H1 (cell line): ENCODE results near the gene PPP1R12C. TPM values are rescaled to one million over a fixed set of nuclear protein-coding genes. Genes with fewer than 3 reads are reported as not detected.

Experiments
- CTCF ChIA-PET: fragments of 300-600 bp; sonication (Branson Sonifier 250); formaldehyde crosslinking; loops from one replicate; lab custom pipeline; 2021; ENCODE audit not compliant: partially characterized antibody; lab: Charles Lee
- POLR2A ChIA-PET: fragments of 300-600 bp; sonication (Branson Sonifier 250); formaldehyde crosslinking; loops from one replicate; lab custom pipeline; 2021; ENCODE audit warnings: inconsistent platforms; ENCODE audit not compliant: partially characterized antibody; lab: Charles Lee
- DNase-seq, 2 experiments: peaks; one replicate each; pipeline versions ENCODE4 v3.0.0 to v3.0.0-alpha.2; 2010 to 2022; ENCODE audit warnings: low spot score in 2 of 2, low read depth in 1 of 2, mixed read lengths in 1 of 2
- FAIRE-seq: peaks from 2 replicates; lab custom pipeline; 2011; peaks lifted over from hg19 to GRCh38; lab: Jason Lieb, UNC
- H2AFZ ChIP-seq: 2 replicates; pipeline ENCODE4 v1.8.1; 2012; ENCODE audit warnings: low read length, inconsistent platforms
- H2AK5ac ChIP-seq: 2 replicates; pipeline ENCODE4 v1.6.1; 2013; ENCODE audit warnings: low read depth, low read length
- H2BK120ac ChIP-seq: replicated peaks from 2 replicates; pipeline ENCODE3; 2013; ENCODE audit warnings: low read depth, low read length, inconsistent platforms
- H2BK12ac ChIP-seq: 2 replicates; pipeline ENCODE4 v1.6.1; 2013; ENCODE audit warnings: low read depth, low read length
- H2BK15ac ChIP-seq: 2 replicates; pipeline ENCODE4 v1.6.1; 2013; ENCODE audit warnings: low read length
- H2BK20ac ChIP-seq: 2 replicates; pipeline ENCODE4 v1.6.1; 2013; ENCODE audit warnings: low read length
- H2BK5ac ChIP-seq: 2 replicates; pipeline ENCODE4 v1.6.1; 2013; ENCODE audit warnings: low read depth, low read length
- H3K14ac ChIP-seq: 2 replicates; pipeline ENCODE4 v1.6.1; 2013; ENCODE audit warnings: inconsistent platforms; ENCODE audit not compliant: insufficient read length
- H3K18ac ChIP-seq: 2 replicates; pipeline ENCODE4 v1.6.1; 2013; ENCODE audit warnings: low read length; ENCODE audit errors: extremely low read depth
- H3K23ac ChIP-seq: 2 replicates; pipeline ENCODE4 v1.6.1; 2013; ENCODE audit warnings: inconsistent platforms; ENCODE audit not compliant: insufficient read length
- H3K23me2 ChIP-seq: 2 replicates; pipeline ENCODE4 v1.6.1; 2013; ENCODE audit warnings: low read depth, low read length
- H3K27ac ChIP-seq: 2 replicates; pipeline ENCODE4 v1.6.1; 2011; ENCODE audit warnings: low read depth, low read length, inconsistent platforms
- H3K27me3 ChIP-seq, 4 experiments: replicated peaks in 1 of 4; 1 replicate in 1 of 4; 2 replicates in 3 of 4; pipeline versions ENCODE4 v1.6.1 to v1.8.1; 2011 to 2013; ENCODE audit warnings: low read length in 3 of 4, mild to moderate bottlenecking in 3 of 4, inconsistent platforms in 2 of 4, mixed read lengths in 2 of 4, moderate library complexity in 1 of 4; ENCODE audit not compliant: control insufficient read depth in 3 of 4, insufficient read depth in 3 of 4; ENCODE audit errors: extremely low read depth in 1 of 4
- H3K36me3 ChIP-seq, 4 experiments: 2 replicates each; pipeline versions ENCODE4 v1.6.1 to v1.8.1; 2011 to 2013; ENCODE audit warnings: mild to moderate bottlenecking in 4 of 4, low read length in 3 of 4, moderate library complexity in 2 of 4, control low read depth in 1 of 4, inconsistent platforms in 1 of 4; ENCODE audit not compliant: insufficient read depth in 4 of 4, control insufficient read depth in 2 of 4
- H3K4ac ChIP-seq: replicated peaks from 2 replicates; pipeline ENCODE3; 2013; ENCODE audit warnings: low read length, low read depth, mixed read lengths, inconsistent platforms; ENCODE audit not compliant: insufficient read length
- H3K4me1 ChIP-seq, 4 experiments: replicated peaks in 1 of 4; 1 replicate in 1 of 4; 2 replicates in 3 of 4; pipeline versions ENCODE4 v1.6.1 to v1.8.1; 2011 to 2013; ENCODE audit warnings: low read length in 3 of 4, inconsistent platforms in 2 of 4, mixed read lengths in 1 of 4; ENCODE audit not compliant: insufficient read depth in 4 of 4, control insufficient read depth in 3 of 4
- H3K4me2 ChIP-seq, 2 experiments: 2 replicates each; pipeline versions ENCODE4 v1.6.1 to v1.8.1; 2011 to 2013; ENCODE audit warnings: low read depth in 2 of 2, low read length in 2 of 2, control low read depth in 1 of 2, inconsistent platforms in 1 of 2, mild to moderate bottlenecking in 1 of 2; ENCODE audit not compliant: insufficient read depth in 1 of 2
- H3K4me3 ChIP-seq, 4 experiments: fragments of 200-600, 300-600 bp in 1 of 4; sonication (generic), shearing (Covaris generic), sonication (Bioruptor Twin) in 1 of 4; 2 replicates each; pipeline versions ENCODE4 v1.5.1 to v1.8.1; 2011 to 2016; ENCODE audit warnings: low read length in 4 of 4, low read depth in 3 of 4, control low read depth in 2 of 4, inconsistent platforms in 2 of 4, mild to moderate bottlenecking in 2 of 4, mixed read lengths in 1 of 4, moderate library complexity in 1 of 4; ENCODE audit not compliant: insufficient read depth in 2 of 4; ENCODE audit errors: extremely low read depth in 1 of 4
- H3K56ac ChIP-seq: replicated peaks from 2 replicates; pipeline ENCODE3; 2013; ENCODE audit warnings: low read depth, mild to moderate bottlenecking, mixed read lengths, low read length, inconsistent platforms; ENCODE audit not compliant: insufficient read length
- H3K79me1 ChIP-seq: 2 replicates; pipeline ENCODE4 v1.6.1; 2013; ENCODE audit warnings: low read depth, low read length, control low read depth
- H3K79me2 ChIP-seq, 2 experiments: 2 replicates each; pipeline versions ENCODE4 v1.6.1 to v1.8.1; 2012 to 2013; ENCODE audit warnings: low read length in 2 of 2, mild to moderate bottlenecking in 2 of 2, inconsistent platforms in 1 of 2; ENCODE audit not compliant: insufficient read depth in 2 of 2, control insufficient read depth in 1 of 2
- H3K9ac ChIP-seq, 4 experiments: replicated peaks in 1 of 4; 1 replicate in 1 of 4; 2 replicates in 3 of 4; pipeline versions ENCODE4 v1.6.1 to v1.8.1; 2011 to 2013; ENCODE audit warnings: low read depth in 3 of 4, low read length in 3 of 4, control low read depth in 2 of 4, mild to moderate bottlenecking in 2 of 4, moderate library complexity in 2 of 4, inconsistent platforms in 1 of 4; ENCODE audit errors: extremely low read depth in 1 of 4
- H3K9me3 ChIP-seq, 2 experiments: 2 replicates each; pipeline versions ENCODE4 v1.6.1 to v1.8.1; 2012 to 2013; ENCODE audit warnings: mild to moderate bottlenecking in 2 of 2, moderate library complexity in 2 of 2, control low read depth in 1 of 2, inconsistent platforms in 1 of 2, low read depth in 1 of 2, low read length in 1 of 2, mixed read lengths in 1 of 2; ENCODE audit not compliant: insufficient read depth in 2 of 2
- H4K20me1 ChIP-seq, 2 experiments: replicated peaks in 1 of 2; 2 replicates each; pipeline versions ENCODE3 to v1.8.1; 2011 to 2013; ENCODE audit warnings: inconsistent platforms in 2 of 2, low read length in 2 of 2, mild to moderate bottlenecking in 1 of 2; ENCODE audit not compliant: insufficient read depth in 2 of 2, control insufficient read depth in 1 of 2
- H4K5ac ChIP-seq: 2 replicates; pipeline ENCODE4 v1.6.1; 2013; ENCODE audit warnings: low read length, low read depth, mixed read lengths, inconsistent platforms; ENCODE audit not compliant: insufficient read length
- H4K8ac ChIP-seq: 2 replicates; pipeline ENCODE4 v1.8.0; 2013; ENCODE audit warnings: mild to moderate bottlenecking, moderate library complexity, low read length, inconsistent platforms; ENCODE audit not compliant: insufficient read depth; ENCODE audit errors: extremely low read depth
- H4K91ac ChIP-seq: replicated peaks from 2 replicates; pipeline ENCODE3; 2013; ENCODE audit warnings: low read length, mixed read lengths, inconsistent platforms; ENCODE audit not compliant: insufficient read length
- ASH2L ChIP-seq: fragments of 200-600, 300-600 bp; sonication (generic); IDR thresholded peaks from one replicate; pipeline ENCODE4 v1.7.1; 2017; ENCODE audit warnings: low read length
- CBX8 ChIP-seq: fragments of 300-800, 300-1000 bp; sonication (generic); IDR thresholded peaks from 2 replicates; pipeline ENCODE4 v1.7.1; 2016; ENCODE audit warnings: low read depth, low read length, borderline replicate concordance
- CEBPB ChIP-seq: IDR thresholded peaks from 2 replicates; pipeline ENCODE4 v1.6.1; 2012; ENCODE audit warnings: low read depth, low read length
- EZH2 ChIP-seq: fragments of 200-600 bp; sonication (generic); IDR thresholded peaks from 2 replicates; pipeline ENCODE4 v1.7.1; 2012; ENCODE audit warnings: low read depth, mild to moderate bottlenecking, moderate library complexity, low read length, inconsistent platforms; ENCODE audit not compliant: severe bottlenecking
- POU5F1 ChIP-seq: IDR thresholded peaks from 2 replicates; pipeline ENCODE4 v1.6.1; 2011; ENCODE audit warnings: low read depth, mild to moderate bottlenecking, low read length, moderate library complexity
- RBBP5 ChIP-seq: IDR thresholded peaks from 2 replicates; pipeline ENCODE4 v1.7.1; 2012; ENCODE audit warnings: low read depth, mild to moderate bottlenecking, inconsistent platforms, low read length, moderate library complexity, borderline replicate concordance
- RFX5 ChIP-seq: IDR thresholded peaks from 2 replicates; pipeline ENCODE4 v1.6.1; 2011; ENCODE audit warnings: low read depth, low read length, improper control_type of control experiment, borderline replicate concordance
- RNF2 ChIP-seq: fragments of 200-900, 300-1000 bp; sonication (generic); IDR thresholded peaks from 2 replicates; pipeline ENCODE4 v1.7.1; 2016; ENCODE audit warnings: borderline replicate concordance, low read depth, mild to moderate bottlenecking, antibody characterized with exemption, low read length; ENCODE audit not compliant: poor library complexity, severe bottlenecking; ENCODE audit errors: missing control alignments
- SIX5 ChIP-seq: IDR thresholded peaks from 2 replicates; pipeline ENCODE4 v1.6.1; 2011; ENCODE audit warnings: mild to moderate bottlenecking, low read depth, low read length
- SRF ChIP-seq: IDR thresholded peaks from 2 replicates; pipeline ENCODE4 v1.6.1; 2011; ENCODE audit warnings: mild to moderate bottlenecking, low read depth, low read length, moderate library complexity
- WGBS, 2 experiments: shearing (Covaris generic) in 1 of 2; methylation state at CpG; one replicate each; pipeline versions ENCODE4 v1.1.6 to v1.1.7; 2013 to 2015; ENCODE audit warnings: low lambda C conversion rate in 2 of 2, mixed read lengths in 2 of 2, inconsistent platforms in 1 of 2, low coverage in 1 of 2, missing lambda C conversion rate in 1 of 2; ENCODE audit not compliant: insufficient replicate concordance in 2 of 2, insufficient coverage in 1 of 2, insufficient read length in 1 of 2; ENCODE audit errors: extremely low coverage in 1 of 2, missing lambda C conversion rate in 1 of 2; 5-methylcytosine and 5-hydroxymethylcytosine counted together
- polyA plus RNA-seq, 7 experiments: library from polyadenylated mRNA; depleted of rRNA in 3 of 7; stranded (reverse) in 5 of 7; unstranded in 2 of 7; fragments of >200 nt in 5 of 7; fragments of 200-250 nt in 2 of 7; gene quantifications; 1 replicate in 5 of 7; 2 replicates in 1 of 7; 4 replicates in 1 of 7; pipeline versions ENCODE4 v1.2.1 to v1.2.3, GENCODE V29; 2011 to 2013; ENCODE audit warnings: missing spikeins in 2 of 7, mixed read lengths in 2 of 7
- total RNA-seq: library from RNA; stranded (reverse); fragmentation: NEBNext Ultra II Directional; extraction: Animal tissue kit (Norgen Biotek cat#: 25700); gene quantifications from 2 replicates; pipeline ENCODE4 v1.2.1, GENCODE V29; 2021
- TF ChIP-seq, protein P1 (sequence below): IDR thresholded peaks from 2 replicates; pipeline ENCODE4 v1.6.1; 2011; ENCODE audit warnings: low read length, improper control_type of control experiment

The PPP1R12C gene
- total and polyA plus RNA-seq, 2 of the 8 experiments (the other 6 are each of a cell fraction or from before 2014, with no cell fraction given), result 31.7 to 71.5 TPM

DNA sequence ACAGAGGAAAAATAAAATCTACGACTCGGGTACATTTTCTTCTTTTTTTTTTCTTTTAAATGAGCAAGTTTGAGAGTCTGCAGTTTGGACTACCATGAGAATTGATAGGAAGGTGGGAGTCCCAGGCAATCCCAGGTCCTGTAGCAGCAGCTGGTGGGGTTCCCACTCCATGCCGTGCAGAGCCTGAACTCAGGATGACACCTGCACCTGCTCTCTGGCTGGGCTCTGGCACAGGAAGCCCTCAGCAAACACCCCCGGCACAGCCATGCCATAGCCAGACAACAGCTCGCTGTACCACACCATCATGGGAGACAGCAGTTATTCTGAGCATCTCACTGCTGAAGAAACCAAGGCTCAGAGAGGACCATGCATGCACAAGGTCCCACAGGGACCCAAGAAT, 73.2 kb downstream of the PPP1R12C start:
- Histone ChIP-seq H4K20me1 (peaks cover 9 to 10% of the 10 kb centered on the region in 2 experiments), H3K79me2 (no peaks in the 10 kb centered on the region), H3K27me3 (no peaks in the 10 kb centered on the region; a peak in 1 of 7 replicates), H3K14ac (no peak overlapping the region), H3K18ac (no peak overlapping the region), H3K23ac (no peak overlapping the region), H2BK15ac (no peak overlapping the region), H3K4me1 (no peaks in the 10 kb centered on the region; a peak in 1 of 7 replicates), H2BK20ac (no peak overlapping the region), H2AFZ (no peak overlapping the region), H4K91ac (no peak overlapping the region), H3K36me3 (peaks cover 10 to 57% (median 30%) of the 10 kb centered on the region in 4 experiments), H3K79me1 (peaks cover 2% of the 10 kb centered on the region; the same call in 1 of the 2 replicates), H2AK5ac (no peak overlapping the region), H3K27ac (no peak overlapping the region), H3K56ac (no peak overlapping the region), H2BK120ac (no peak overlapping the region), H3K9ac (no peak overlapping the region), H3K23me2 (no peaks in the 10 kb centered on the region; the same call in 1 of the 2 replicates), H3K4me2 (no peak overlapping the region), H3K4me3 (no peak overlapping the region), H4K8ac (no peak overlapping the region), H4K5ac (no peak overlapping the region), H2BK12ac (no peak overlapping the region), H3K9me3 (no peaks in the 10 kb centered on the region), H3K4ac (no peak overlapping the region), H2BK5ac (no peak overlapping the region)
- CTCF ChIA-PET, result interaction anchor here (0.6 to 2.5 kb wide), 9 partner anchors 9 to 375 kb away, joined by 3 to 10 read pairs (median 3); no protein-coding TSS in a partner anchor
- FAIRE-seq, result no peak
- no peak for DNase-seq
- 94% methylated on average over 3 of the region's 5 CpGs; no CpG with 5 or more reads in 1 of the 2 experiments for WGBS, 2 experiments
- POLR2A ChIA-PET, result interaction anchor here (1.2 to 1.4 kb wide), 2 partner anchors 43 to 63 kb away, joined by 3 to 5 read pairs; no protein-coding TSS in a partner anchor
- no peak for TF ChIP-seq RFX5
- TF ChIP-seq, protein P1, sequence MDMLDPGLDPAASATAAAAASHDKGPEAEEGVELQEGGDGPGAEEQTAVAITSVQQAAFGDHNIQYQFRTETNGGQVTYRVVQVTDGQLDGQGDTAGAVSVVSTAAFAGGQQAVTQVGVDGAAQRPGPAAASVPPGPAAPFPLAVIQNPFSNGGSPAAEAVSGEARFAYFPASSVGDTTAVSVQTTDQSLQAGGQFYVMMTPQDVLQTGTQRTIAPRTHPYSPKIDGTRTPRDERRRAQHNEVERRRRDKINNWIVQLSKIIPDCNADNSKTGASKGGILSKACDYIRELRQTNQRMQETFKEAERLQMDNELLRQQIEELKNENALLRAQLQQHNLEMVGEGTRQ, result no peak
- no peak for TF ChIP-seq POU5F1
- TF ChIP-seq RBBP5, result no peak
- no peak for TF ChIP-seq RNF2
- no peak for TF ChIP-seq CEBPB
- no peak for TF ChIP-seq EZH2
- no peak for TF ChIP-seq SRF
- TF ChIP-seq CBX8, result no peak
- no peak for TF ChIP-seq ASH2L
- no peak for TF ChIP-seq SIX5
